PC-9 (cell line): Measurements from ENCODE around the gene CCL3.

ENCODE experiments used
- EZH2 ChIP-seq: fragments of 200-600 bp; sonication (generic); IDR thresholded peaks from 2 replicates; pipeline ENCODE4 v1.8.0; 2017; ENCODE audit warnings: antibody characterized with exemption, low read depth
- TF ChIP-seq, protein P1 (sequence below): fragments of 200-600 bp; sonication (generic); conservative IDR thresholded peaks from 2 replicates; pipeline ENCODE4 v1.6.1; 2017; ENCODE audit warnings: mixed run types, antibody characterized with exemption, mild to moderate bottlenecking, moderate library complexity

DNA sequence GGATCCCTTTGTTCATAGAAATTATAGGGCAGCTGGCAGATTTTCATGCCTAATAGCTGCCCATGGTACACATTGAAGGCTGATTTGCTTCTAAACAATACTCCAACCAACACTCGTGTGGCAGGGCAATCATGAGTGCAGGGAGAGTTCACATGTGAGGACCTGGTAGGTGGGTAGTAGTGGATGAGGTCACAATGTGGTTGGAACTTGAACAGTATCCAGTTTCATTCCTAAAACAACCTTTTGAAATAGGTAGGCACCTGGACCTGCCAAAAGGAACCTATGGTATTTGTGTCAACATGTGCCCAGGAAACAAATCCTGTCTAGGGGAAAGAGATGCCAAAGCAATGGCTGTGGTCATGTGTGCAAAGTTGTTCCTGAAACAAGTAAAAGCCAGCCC, 46.5 kb upstream of the CCL3 start:
- TF ChIP-seq, protein P1, sequence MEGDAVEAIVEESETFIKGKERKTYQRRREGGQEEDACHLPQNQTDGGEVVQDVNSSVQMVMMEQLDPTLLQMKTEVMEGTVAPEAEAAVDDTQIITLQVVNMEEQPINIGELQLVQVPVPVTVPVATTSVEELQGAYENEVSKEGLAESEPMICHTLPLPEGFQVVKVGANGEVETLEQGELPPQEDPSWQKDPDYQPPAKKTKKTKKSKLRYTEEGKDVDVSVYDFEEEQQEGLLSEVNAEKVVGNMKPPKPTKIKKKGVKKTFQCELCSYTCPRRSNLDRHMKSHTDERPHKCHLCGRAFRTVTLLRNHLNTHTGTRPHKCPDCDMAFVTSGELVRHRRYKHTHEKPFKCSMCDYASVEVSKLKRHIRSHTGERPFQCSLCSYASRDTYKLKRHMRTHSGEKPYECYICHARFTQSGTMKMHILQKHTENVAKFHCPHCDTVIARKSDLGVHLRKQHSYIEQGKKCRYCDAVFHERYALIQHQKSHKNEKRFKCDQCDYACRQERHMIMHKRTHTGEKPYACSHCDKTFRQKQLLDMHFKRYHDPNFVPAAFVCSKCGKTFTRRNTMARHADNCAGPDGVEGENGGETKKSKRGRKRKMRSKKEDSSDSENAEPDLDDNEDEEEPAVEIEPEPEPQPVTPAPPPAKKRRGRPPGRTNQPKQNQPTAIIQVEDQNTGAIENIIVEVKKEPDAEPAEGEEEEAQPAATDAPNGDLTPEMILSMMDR, result no peak
- TF ChIP-seq EZH2, result no peak
